GM18868 (cell line): ENCODE results near the gene CEP57L1.

Source experiments
- ATAC-seq: cut with Tn5 transposase; IDR thresholded peaks from one replicate; pipeline ENCODE4 v1.9.1; 2021; ENCODE audit warnings: mild to moderate bottlenecking, moderate library complexity; ENCODE audit not compliant: unreplicated experiment

CEP57L1 gene

GRCh38 chr6:109095036-109095834, at the start of gene CEP57L1:
Gene CEP57L1, plus strand, starts transcription at chr6:109095507. Its CDS starts 49,715 bp downstream, at chr6:109145222.
- peak; percentile 66 for ATAC-seq

- ATAC-seq: no peak
Measured at GRCh38 chr6:109048176-109048575, 47.1 kb upstream of the CEP57L1 start.

GRCh38 chr6:109048670-109049415, 46.5 kb upstream of the CEP57L1 start:
- no peak for ATAC-seq

GRCh38 chr6:109050012-109050411, 45.3 kb upstream of the CEP57L1 start:
- ATAC-seq: no peak

- no peak for ATAC-seq
Measured at GRCh38 chr6:109050447-109051102, 44.7 kb upstream of the CEP57L1 start.

GRCh38 chr6:109051301-109052017, 43.8 kb upstream of the CEP57L1 start:
- ATAC-seq: no peak

GRCh38 chr6:109052018-109052651, 43.2 kb upstream of the CEP57L1 start:
- no peak for ATAC-seq

- ATAC-seq: no peak
Measured at GRCh38 chr6:109052852-109053251, 42.5 kb upstream of the CEP57L1 start.

GRCh38 chr6:109053336-109053735, 42.0 kb upstream of the CEP57L1 start:
- no peak for ATAC-seq

- ATAC-seq: no peak
Measured at GRCh38 chr6:109055771-109056235, 39.5 kb upstream of the CEP57L1 start.

GRCh38 chr6:109056661-109057060, 38.6 kb upstream of the CEP57L1 start:
- no peak for ATAC-seq

GRCh38 chr6:109058620-109059019, 36.7 kb upstream of the CEP57L1 start:
- ATAC-seq: no peak

- no peak for ATAC-seq
Measured at GRCh38 chr6:109059153-109059552, 36.2 kb upstream of the CEP57L1 start.

GRCh38 chr6:109059571-109060021, 35.7 kb upstream of the CEP57L1 start:
- ATAC-seq: peak; percentile 91

- no peak for ATAC-seq
Measured at GRCh38 chr6:109060571-109060970, 34.7 kb upstream of the CEP57L1 start.

GRCh38 chr6:109062216-109062615, 33.1 kb upstream of the CEP57L1 start:
- ATAC-seq: no peak

GRCh38 chr6:109062767-109063352, 32.4 kb upstream of the CEP57L1 start:
- no peak for ATAC-seq

GRCh38 chr6:109069746-109070145, 25.6 kb upstream of the CEP57L1 start:
- no peak for ATAC-seq

- no peak for ATAC-seq
Measured at GRCh38 chr6:109071125-109071917, 24.0 kb upstream of the CEP57L1 start.
